ENCODE results near the gene ZDHHC5.
"Not testable (repeated sequence)": the region's sequence is repeated elsewhere in the genome, so short reads cannot be mapped to it uniquely, and the experiment has no call there.

ZDHHC5 gene

GRCh38 chr11:57649826-57650738, 17.8 kb upstream of the ZDHHC5 start, which contains the start of gene YPEL4:
YPEL4 (minus strand) TSS chr11:57649912; CDS start chr11:57647107, 2,805 bp downstream.
- Histone ChIP-seq H3K27me3 (ENCODE audit: insufficient read depth, low read length, poor library complexity) (peaks cover 47% of the 10 kb centered on the region), H4K20me1 (ENCODE audit: insufficient read depth, low read length) (no peaks in the 10 kb centered on the region), H3K27ac (ENCODE audit: low read length) (no peak within 1 kb of the TSS), H3K4me2 (ENCODE audit: insufficient read depth, low read length) (peak within 1 kb of the TSS; percentile 65), H3K36me3 (ENCODE audit: insufficient read depth, low read length) (no peaks in the 10 kb centered on the region), H3K9ac (ENCODE audit: low read depth, low read length) (peak within 1 kb of the TSS; percentile 31), H2AFZ (ENCODE audit: low read depth, low read length) (peak within 1 kb of the TSS; percentile 43), H3K9me3 (ENCODE audit: insufficient read depth, low read length, severe bottlenecking) (no peaks in the 10 kb centered on the region), H3K4me1 (ENCODE audit: insufficient read depth, low read length) (peaks cover 50% of the 10 kb centered on the region), H3K4me3 (ENCODE audit: low read depth in 1 of 2, low read length in 2 of 2) (peak within 1 kb of the TSS in 1 of 2 experiments; percentile 46; a peak in 2 of 4 replicates), H3K79me2 (ENCODE audit: insufficient read depth, low read length) (no peaks in the 10 kb centered on the region)
- peak; percentile 71 for ATAC-seq (ENCODE audit: insufficient read depth, low read depth)
- TF ChIP-seq EZH2 (IDR thresholded peaks at IDR 0.05; ENCODE audit: borderline replicate concordance, low read depth, low read length, severe bottlenecking) = no peak
- TF ChIP-seq CTCF (IDR thresholded peaks at IDR 0.05; ENCODE audit: borderline replicate concordance, extremely low read depth, low read length, poor library complexity, severe bottlenecking) = no peak
- DNase-seq = peak; percentile 63

- peaks cover 45% of the 10 kb centered on the region for H3K27me3 ChIP-seq (ENCODE audit: insufficient read depth, low read length, poor library complexity)
- ATAC-seq (ENCODE audit: insufficient read depth, low read depth) (no peak), DNase-seq (no peak)
- H3K36me3 ChIP-seq (ENCODE audit: insufficient read depth, low read length) = no peaks in the 10 kb centered on the region
- H3K9me3 ChIP-seq (ENCODE audit: insufficient read depth, low read length, severe bottlenecking) = no peaks in the 10 kb centered on the region
- no peak overlapping the region for H3K4me3 ChIP-seq (ENCODE audit: low read depth in 1 of 2, low read length in 2 of 2)
- no peaks in the 10 kb centered on the region for H3K79me2 ChIP-seq (ENCODE audit: insufficient read depth, low read length)
- no peaks in the 10 kb centered on the region for H4K20me1 ChIP-seq (ENCODE audit: insufficient read depth, low read length)
- no peak overlapping the region for H3K9ac ChIP-seq (ENCODE audit: low read depth, low read length)
- no peak for TF ChIP-seq CTCF (IDR thresholded peaks at IDR 0.05; ENCODE audit: borderline replicate concordance, extremely low read depth, low read length, poor library complexity, severe bottlenecking)
- no peak for TF ChIP-seq EZH2 (IDR thresholded peaks at IDR 0.05; ENCODE audit: borderline replicate concordance, low read depth, low read length, severe bottlenecking)
- no peak overlapping the region for H2AFZ ChIP-seq (ENCODE audit: low read depth, low read length)
- no peak overlapping the region for H3K4me2 ChIP-seq (ENCODE audit: insufficient read depth, low read length)
- peaks cover 50% of the 10 kb centered on the region for H3K4me1 ChIP-seq (ENCODE audit: insufficient read depth, low read length)
- H3K27ac ChIP-seq (ENCODE audit: low read length) = no peak overlapping the region
Observed at GRCh38 chr11:57650739-57651090, 17.2 kb upstream of the ZDHHC5 start.

- Histone ChIP-seq H3K4me3 (ENCODE audit: low read depth in 1 of 2, low read length in 2 of 2) (no peak overlapping the region), H3K4me1 (ENCODE audit: insufficient read depth, low read length) (peaks cover 48% of the 10 kb centered on the region), H2AFZ (ENCODE audit: low read depth, low read length) (no peak overlapping the region), H3K36me3 (ENCODE audit: insufficient read depth, low read length) (no peaks in the 10 kb centered on the region), H4K20me1 (ENCODE audit: insufficient read depth, low read length) (no peaks in the 10 kb centered on the region), H3K27me3 (ENCODE audit: insufficient read depth, low read length, poor library complexity) (peaks cover 39% of the 10 kb centered on the region), H3K79me2 (ENCODE audit: insufficient read depth, low read length) (no peaks in the 10 kb centered on the region), H3K27ac (ENCODE audit: low read length) (no peak overlapping the region), H3K9me3 (ENCODE audit: insufficient read depth, low read length, severe bottlenecking) (no peaks in the 10 kb centered on the region), H3K9ac (ENCODE audit: low read depth, low read length) (no peak overlapping the region), H3K4me2 (ENCODE audit: insufficient read depth, low read length) (no peak overlapping the region)
- DNase-seq = no peak
- TF ChIP-seq EZH2 (IDR thresholded peaks at IDR 0.05; ENCODE audit: borderline replicate concordance, low read depth, low read length, severe bottlenecking) (no peak), CTCF (IDR thresholded peaks at IDR 0.05; ENCODE audit: borderline replicate concordance, extremely low read depth, low read length, poor library complexity, severe bottlenecking) (no peak)
- no peak for ATAC-seq (ENCODE audit: insufficient read depth, low read depth)
Observed at GRCh38 chr11:57651408-57651807, 16.5 kb upstream of the ZDHHC5 start.

- peaks cover 30% of the 10 kb centered on the region for H3K27me3 ChIP-seq (ENCODE audit: insufficient read depth, low read length, poor library complexity)
- H3K4me3 ChIP-seq (ENCODE audit: low read depth in 1 of 2, low read length in 2 of 2); H3K4me2 ChIP-seq (ENCODE audit: insufficient read depth, low read length); H3K79me2 ChIP-seq (ENCODE audit: insufficient read depth, low read length); H3K9me3 ChIP-seq (ENCODE audit: insufficient read depth, low read length, severe bottlenecking); H3K9ac ChIP-seq (ENCODE audit: low read depth, low read length); H4K20me1 ChIP-seq (ENCODE audit: insufficient read depth, low read length); H3K36me3 ChIP-seq (ENCODE audit: insufficient read depth, low read length); ATAC-seq (ENCODE audit: insufficient read depth, low read depth); H3K27ac ChIP-seq (ENCODE audit: low read length); H2AFZ ChIP-seq (ENCODE audit: low read depth, low read length): not testable (repeated sequence)
- H3K4me1 ChIP-seq (ENCODE audit: insufficient read depth, low read length) = peaks cover 48% of the 10 kb centered on the region
- DNase-seq = peak; percentile 33
Observed at GRCh38 chr11:57652230-57652629, 15.7 kb upstream of the ZDHHC5 start.

Measured in DND-41 (cell line).